NCI-H1436 treated with DMSO at 0.1 percent for 48 hours (cell line): ENCODE results near the gene KCNMA1.
A peak's percentile ranks its signal among the peaks of the same experiment; 100 is the strongest.

Source experiments
- DNase-seq: peaks from one replicate; lab custom pipeline; 2025; lab: John Stamatoyannopoulos, UW

Gene KCNMA1

GRCh38 chr10:77264527-77264926 is 373.1 kb downstream of the KCNMA1 start:
- DNase-seq = no peak

GRCh38 chr10:77264107-77264506 is 373.5 kb downstream of the KCNMA1 start:
- no peak for DNase-seq

DNA sequence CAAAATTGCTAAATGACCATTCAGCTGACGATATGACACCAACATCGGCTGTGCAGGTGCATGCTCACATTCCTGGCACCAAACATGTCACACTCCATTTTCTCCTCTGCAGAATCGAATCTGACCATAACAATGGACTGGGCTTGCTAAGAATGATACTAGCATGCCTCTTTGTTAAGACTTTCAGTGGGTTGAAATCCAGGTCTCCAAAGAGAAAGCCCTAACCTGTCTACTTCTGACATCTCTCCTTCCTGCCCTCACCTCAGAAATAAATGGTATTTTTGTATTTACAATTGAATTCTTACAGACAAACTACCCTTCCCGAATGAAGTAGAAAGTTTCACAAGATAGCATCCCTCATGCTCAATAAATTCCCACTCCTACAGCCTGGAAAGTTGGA is 373.9 kb downstream of the KCNMA1 start:
- DNase-seq = no peak

DNA sequence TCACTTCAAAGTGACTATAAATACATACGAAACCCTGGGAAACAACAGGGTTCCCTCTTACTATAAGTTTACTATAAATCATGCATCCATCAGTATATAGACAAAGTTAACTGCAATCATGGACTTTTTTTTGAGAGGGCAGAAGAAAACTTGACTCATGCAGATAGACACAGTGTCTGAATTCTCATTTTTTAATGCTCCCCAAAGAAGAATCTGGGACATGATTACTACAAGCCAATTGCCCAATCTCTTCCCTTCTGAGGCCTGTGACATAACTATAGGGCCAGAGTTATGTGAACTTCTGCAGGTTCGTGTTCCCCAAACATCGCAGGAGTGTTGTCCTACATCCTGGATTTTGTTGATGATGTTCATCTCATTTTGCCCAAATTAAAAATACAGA is 376.5 kb downstream of the KCNMA1 start:
- DNase-seq = no peak

DNA sequence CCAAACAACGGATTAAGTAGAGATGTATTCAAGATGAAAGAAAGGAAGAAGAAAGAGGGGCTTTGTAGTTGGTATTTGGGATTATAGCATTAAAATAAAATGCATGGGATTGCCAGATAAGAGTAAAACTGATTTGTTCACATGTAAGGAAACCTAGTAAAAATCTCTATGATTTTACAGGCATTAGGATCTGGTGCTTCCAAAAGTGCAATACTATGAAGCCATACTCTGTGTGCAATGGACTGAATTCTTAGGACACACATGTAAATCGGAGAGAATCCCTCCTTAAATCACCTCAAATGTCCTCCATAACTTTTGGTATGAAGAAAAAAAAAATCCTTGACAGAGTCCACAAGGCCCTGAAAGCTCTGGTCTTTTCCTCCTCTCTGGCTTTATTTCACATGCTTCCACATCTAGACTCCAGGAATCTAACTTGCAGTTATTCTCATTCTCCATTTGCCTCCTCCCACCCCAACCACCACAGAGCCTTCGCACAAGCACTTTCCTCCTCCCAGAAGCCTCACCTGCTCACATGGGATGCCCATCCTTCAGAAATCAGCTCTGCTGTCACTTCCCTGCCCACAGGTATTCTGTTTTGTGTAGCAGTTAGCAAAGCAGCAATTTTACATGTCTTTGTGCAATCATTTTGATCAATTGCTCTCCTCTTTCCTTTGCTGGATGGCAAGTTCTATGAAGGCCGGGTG is 378.3 kb downstream of the KCNMA1 start:
- no peak for DNase-seq

GRCh38 chr10:77256346-77256745 is 381.3 kb downstream of the KCNMA1 start:
- DNase-seq = peak; percentile 54

- DNase-seq = no peak
These were observed 384.0 kb downstream of the KCNMA1 start for GRCh38 chr10:77253556-77254064.

DNA sequence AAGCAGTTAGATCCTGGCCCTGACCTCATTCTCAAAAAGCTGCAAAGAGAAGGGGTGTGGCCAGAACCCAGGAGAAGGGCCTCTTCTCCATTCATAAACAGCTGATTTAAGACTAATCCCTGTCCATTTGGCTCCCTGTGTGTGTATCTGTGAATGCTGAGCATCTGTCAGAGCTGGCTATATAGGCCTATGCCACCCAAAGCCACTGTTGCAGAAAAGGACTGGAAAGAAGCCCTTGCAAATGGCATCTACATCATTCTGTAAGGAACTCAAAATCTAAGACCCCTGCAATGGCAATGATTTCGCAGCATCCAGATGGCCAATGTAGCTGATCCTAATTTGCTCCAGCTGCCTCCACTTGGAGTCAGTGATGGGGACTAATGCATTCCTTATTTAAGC is 384.5 kb downstream of the KCNMA1 start:
- DNase-seq = no peak

DNA sequence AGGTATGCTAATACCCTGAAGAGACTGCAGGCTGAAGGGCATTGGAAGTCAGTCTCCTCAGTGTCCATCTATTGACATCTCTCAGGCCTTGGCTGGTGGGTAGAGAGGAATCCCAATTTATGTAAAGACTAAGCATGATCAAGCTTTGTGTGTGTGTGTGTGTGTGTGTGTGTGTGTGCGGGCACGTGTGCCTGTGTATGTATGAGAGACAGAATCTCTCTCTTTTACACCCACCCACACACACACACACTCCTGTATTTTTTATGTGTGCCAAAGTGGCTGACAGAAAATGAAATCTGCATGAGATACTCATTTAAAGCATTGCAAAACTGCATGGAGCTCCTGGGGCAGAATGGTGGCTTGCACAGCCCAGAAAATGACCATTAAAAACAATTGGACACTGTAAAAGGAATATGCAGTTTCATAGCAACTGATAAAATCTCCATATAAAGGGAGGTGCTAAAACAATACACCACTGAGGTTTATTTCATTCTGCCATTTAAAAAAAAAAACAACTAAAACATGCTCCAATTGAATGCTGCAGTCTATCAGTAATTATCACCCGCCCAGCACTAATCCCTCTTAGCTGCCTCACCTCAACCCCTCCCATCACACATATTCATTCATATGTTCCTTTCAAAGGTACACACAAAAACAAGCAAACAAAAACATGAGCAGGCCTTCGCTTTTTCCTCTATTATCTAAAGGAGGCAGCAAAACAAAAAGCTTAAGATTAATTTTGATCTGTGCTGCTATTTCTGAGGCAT is 385.0 kb downstream of the KCNMA1 start:
- DNase-seq = no peak

- no peak for DNase-seq
These were observed 386.2 kb downstream of the KCNMA1 start for GRCh38 chr10:77251297-77252013.

GRCh38 chr10:77249901-77250459 is 387.6 kb downstream of the KCNMA1 start:
- no peak for DNase-seq

GRCh38 chr10:77248104-77248790 is 389.4 kb downstream of the KCNMA1 start:
- no peak for DNase-seq

DNA sequence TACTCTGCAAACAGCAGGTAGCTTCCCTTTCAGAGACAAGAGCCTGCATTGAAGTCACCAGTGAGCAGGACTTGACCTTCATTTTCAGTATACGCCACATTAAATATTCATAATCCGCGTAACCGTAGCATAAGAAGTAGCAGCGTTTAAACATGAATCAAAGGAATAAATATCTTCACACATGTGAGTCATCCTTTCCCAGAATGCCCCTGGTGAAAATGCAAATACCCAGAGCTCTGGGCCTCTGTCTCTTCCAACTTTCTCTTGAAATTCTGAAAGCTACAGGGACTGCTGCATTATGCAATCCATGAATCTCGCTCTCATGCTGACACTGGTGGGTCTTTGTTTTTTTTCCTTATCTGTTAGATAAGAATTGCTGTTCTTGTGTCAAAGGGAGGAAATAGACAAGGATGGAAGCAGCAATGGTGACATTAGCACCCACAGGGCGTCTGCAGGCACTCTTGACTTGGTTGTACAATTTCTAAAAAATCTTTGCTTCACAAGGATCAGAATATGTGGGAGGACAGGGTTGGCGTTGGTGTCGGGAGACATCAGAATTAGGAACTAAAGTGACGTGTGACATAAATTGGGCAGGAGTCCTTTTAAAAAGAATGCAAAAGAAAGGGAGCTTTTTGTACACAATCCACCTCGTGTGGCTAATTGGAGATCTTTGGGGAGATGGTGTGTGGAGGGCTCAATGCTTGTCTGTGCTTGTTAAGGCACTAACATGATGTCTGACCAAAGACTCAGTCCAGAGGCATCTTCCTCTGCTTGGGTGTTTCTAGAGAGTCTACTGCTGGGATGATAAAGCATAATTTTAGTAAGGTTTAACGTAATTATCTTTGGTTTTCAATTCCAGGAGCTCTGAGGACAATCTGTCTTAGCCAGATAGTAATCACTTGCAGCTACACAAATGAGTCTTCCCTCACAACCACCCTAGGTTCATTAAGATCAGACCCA is 390.3 kb downstream of the KCNMA1 start:
- DNase-seq = no peak

DNA sequence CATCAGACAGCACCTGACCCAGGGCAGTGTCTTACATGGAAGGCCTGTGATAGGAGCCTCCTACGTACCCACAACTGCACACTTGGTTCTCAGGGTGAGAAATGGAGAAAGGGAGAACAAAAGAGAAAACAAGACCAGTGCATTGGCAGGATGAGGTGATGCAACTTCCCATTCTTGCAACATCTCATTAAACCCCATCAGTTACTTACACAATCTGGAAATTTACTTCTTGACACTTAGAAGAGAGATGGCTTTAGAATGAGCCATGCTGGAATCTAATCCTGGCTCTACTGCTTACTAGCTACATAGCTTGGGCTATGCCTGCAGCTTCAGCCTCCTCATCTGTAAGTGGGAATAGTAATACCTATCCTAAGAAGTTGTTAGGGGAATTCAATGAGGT is 391.7 kb downstream of the KCNMA1 start:
- DNase-seq = no peak

- DNase-seq = no peak
These were observed 392.9 kb downstream of the KCNMA1 start for GRCh38 chr10:77244746-77245145.

GRCh38 chr10:77244286-77244685 is 393.3 kb downstream of the KCNMA1 start:
- no peak for DNase-seq

GRCh38 chr10:77241350-77241725 is 396.3 kb downstream of the KCNMA1 start:
- no peak for DNase-seq

DNA sequence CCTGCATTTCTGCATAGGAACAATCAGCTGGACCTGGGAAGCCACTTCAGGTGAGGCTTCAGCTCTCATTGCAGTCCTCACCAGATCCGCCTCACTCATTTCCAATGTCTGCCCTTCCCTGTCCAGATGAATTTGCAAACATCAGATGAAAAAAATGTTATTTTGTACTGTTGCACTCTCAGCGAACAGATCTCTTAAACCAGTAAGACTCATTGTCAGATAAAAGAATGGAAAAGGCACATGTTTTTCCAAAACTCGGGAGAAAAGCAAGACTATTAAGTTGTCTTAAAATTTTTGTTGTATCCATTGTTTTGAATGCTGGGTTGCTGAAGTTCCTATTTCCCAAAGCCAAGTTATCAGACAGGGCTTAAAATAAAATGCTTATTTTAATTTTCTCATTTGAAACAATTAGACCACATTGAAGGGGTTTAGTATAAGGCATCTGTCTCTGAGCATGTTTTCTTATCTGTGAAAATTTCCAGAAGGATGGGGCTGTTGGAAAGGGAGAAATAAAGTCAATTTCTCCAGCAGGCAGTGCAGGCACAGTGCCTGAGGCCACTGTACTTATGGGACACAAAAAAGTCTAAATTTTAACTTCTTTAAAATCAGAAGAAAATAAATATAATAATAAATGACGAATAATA is 396.8 kb downstream of the KCNMA1 start:
- no peak for DNase-seq

DNA sequence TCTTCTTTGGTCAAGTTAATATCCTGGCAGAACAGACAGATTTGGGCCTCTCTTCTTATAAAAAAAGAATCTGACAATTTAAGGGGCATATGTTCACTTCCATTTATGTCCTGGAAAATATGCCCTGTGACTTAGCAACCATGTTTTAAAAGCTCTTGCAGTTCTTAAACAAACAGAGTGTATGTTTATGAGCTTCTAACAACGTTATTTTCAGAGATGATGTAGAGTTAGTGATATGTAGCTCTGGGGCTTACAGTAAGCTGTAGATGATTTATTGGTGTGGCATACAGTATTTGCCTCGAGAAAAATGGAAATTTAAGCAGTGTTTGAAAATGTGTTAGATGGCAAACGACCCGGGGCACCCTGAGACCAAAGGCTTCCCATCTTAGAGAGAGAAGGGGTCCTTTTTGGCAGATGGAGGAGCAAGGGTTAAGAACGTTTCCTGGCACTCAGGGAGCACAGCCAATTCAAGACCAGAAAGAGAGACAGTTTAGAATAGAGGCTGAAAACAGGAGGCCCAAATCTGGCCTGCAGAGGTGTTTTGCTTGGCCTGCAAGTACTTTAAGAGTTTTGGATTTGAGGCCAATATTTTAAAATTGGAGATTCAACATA is 397.5 kb downstream of the KCNMA1 start:
- DNase-seq = no peak

DNA sequence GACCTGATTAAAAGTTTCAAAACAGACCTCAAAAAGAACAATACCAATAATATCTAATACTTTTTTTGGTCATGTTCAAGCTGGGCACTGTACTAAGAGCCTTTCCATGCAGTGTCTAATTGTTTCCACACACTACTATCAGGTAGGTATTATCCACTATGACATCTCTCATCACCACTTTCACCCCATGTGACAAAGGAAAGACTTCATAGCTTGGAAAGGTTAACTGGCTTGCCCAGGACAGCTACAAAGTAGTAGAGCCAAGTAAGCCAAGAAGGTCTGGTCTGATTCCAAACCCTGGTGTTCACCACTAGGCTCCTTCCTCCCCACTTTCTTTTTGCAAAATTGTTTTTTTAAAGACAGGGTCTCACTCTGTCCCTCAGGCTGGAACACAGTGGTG is 400.5 kb downstream of the KCNMA1 start:
- DNase-seq = no peak
